Pancreas (tissue), 10 donors: ENCODE data around the gene APBA2. TPM values are rescaled to one million over a fixed set of nuclear protein-coding genes. Genes with fewer than 3 reads are reported as not detected.

Experiments used
- ATAC-seq, 4 donors: fragments of 200-7000 bp; cut with Tn5 transposase; one replicate each; pipeline versions ENCODE4 v1.8.0 to v1.9.1; 2020; ENCODE audit warnings: mild to moderate bottlenecking in 4 of 4, moderate library complexity in 4 of 4
- DNase-seq, 6 donors: peaks; one replicate each; pipeline ENCODE4 v3.0.0-alpha.2; 2020
- FAIRE-seq: peaks from 2 replicates; lab custom pipeline; 2012; peaks lifted over from hg19 to GRCh38; lab: Jason Lieb, UNC
- H3K27ac ChIP-seq, 4 donors: fragments of 200-600 bp; sonication (generic); 1 replicate in 3 of 4; 2 replicates in 1 of 4; pipeline versions ENCODE4 v1.5.0 to v1.8.0; 2020
- H3K27me3 ChIP-seq, 4 donors: fragments of 200-600 bp; one replicate each; pipeline ENCODE4 v1.8.0; 2021
- H3K36me3 ChIP-seq, 3 donors: fragments of 200-600 bp; sonication (generic) in 1 of 3; one replicate each; pipeline versions ENCODE4 v1.5.0 to v1.8.0; 2020 to 2021
- H3K4me1 ChIP-seq, 3 donors: fragments of 200-600 bp; one replicate each; pipeline ENCODE4 v1.8.0; 2021
- H3K4me3 ChIP-seq, 4 donors: fragments of 200-600 bp; sonication (generic) in 2 of 4; one replicate each; pipeline versions ENCODE4 v1.5.0 to v1.8.0; 2020 to 2021
- H3K9me3 ChIP-seq, 4 donors: fragments of 200-600 bp; one replicate each; pipeline ENCODE4 v1.8.0; 2021
- WGBS, 2 donors: extraction: QIAGEN DNeasy Blood & Tissue Kit; methylation state at CpG; one replicate each; pipeline ENCODE4 v1.1.7; 2013; 5-methylcytosine and 5-hydroxymethylcytosine counted together
- intact Hi-C, 3 donors: fragments of 100-400 bp; cut with DNase I; formaldehyde crosslinking; loops; one replicate each; pipeline versions ENCODE4 v1.11.1 to v1.14.2; 2022
- polyA plus RNA-seq, 2 donors: library from polyadenylated mRNA; stranded (reverse); fragments of 200-250 nt; gene quantifications; one replicate each; pipeline ENCODE4 v1.2.3, GENCODE V29; 2013
- total RNA-seq, 6 donors: library from RNA; stranded (reverse); fragmentation: NEBNext Ultra II Directional in 4 of 6; extraction: Animal tissue kit (Norgen Biotek cat#: 25700) in 4 of 6; gene quantifications; one replicate each; pipeline versions ENCODE4 v1.2.1 to v1.2.4, GENCODE V29; 2021 to 2023
- TF ChIP-seq, protein P1 (sequence below), 4 donors: fragments of 200-600 bp; sonication (generic) in 3 of 4; IDR thresholded peaks; one replicate each; pipeline versions ENCODE4 v1.5.0 to v1.8.0; 2021; ENCODE audit warnings: antibody characterized with exemption in 4 of 4
- donor health status: healthy with polysubstance abuse.
- donor health status: DM: no; HTN: no; CAD: no; lungs with moderate emphysema.
- donor health status: DM: no; HTN: no; CAD: no.
- donor health status: control.
- donor health status: control.
- donor health status: Bipolar disorder and iron deficiency.
- donor health status: DM: yes; HTN: yes; CAD: no.
- donor health status: DM: no; HTN: no; CAD: no.
- donor health status: DM: no; HTN: no; CAD: no.
- donor health status: DM: yes; HTN: yes; CAD: no.

Gene APBA2
- total and polyA plus RNA-seq, 8 donors: 3.9 to 10.3 (median 6.7) TPM

DNA sequence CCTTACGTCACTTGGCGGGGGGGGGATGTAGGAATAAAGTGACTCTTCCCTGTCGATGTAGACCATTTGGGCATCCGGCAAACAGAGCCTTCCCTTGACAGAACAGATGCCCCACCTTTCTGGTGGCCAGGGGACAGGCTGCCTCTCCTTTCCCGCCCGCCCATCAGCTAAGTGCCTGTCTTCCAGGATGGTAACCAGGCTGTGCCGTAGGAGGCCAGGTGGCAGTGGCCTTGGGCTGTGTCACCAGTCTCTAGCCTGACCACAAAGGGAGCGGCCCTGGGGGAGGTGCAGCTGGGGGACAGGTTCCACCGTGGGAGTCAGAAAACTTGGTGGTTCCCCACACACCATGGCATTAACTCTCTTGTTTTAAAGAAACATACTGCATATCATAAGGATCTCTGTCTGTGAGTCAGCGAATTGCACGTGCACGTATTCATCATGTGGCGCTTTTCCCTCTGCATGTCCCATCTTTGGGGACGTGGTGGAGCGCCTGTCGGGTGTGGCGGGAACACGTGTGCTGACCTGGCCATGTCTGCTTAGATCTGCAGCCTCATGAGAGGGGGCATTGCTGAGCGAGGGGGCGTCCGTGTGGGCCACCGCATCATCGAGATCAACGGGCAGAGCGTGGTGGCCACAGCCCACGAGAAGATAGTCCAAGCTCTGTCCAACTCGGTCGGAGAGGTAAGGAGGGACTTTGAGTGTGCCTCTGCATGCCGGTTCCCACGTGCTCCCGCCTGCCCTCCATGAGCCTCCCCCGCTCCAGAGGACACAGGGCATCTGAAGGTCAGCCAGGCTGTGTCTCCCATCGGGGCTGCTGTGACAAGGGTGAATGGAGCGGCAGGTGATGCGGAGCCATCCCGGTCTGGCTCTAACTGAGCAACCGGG, 227.8 kb downstream of the APBA2 start:
- no peak for FAIRE-seq
- Histone ChIP-seq H3K4me3 (no peak overlapping the region), H3K27ac (no peak overlapping the region), H3K36me3 (no peaks in the 10 kb centered on the region), H3K9me3 (no peaks in the 10 kb centered on the region), H3K27me3 (no peaks in the 10 kb centered on the region), H3K4me1 (no peaks in the 10 kb centered on the region)
- intact Hi-C loops: no loop called here
- TF ChIP-seq, protein P1, sequence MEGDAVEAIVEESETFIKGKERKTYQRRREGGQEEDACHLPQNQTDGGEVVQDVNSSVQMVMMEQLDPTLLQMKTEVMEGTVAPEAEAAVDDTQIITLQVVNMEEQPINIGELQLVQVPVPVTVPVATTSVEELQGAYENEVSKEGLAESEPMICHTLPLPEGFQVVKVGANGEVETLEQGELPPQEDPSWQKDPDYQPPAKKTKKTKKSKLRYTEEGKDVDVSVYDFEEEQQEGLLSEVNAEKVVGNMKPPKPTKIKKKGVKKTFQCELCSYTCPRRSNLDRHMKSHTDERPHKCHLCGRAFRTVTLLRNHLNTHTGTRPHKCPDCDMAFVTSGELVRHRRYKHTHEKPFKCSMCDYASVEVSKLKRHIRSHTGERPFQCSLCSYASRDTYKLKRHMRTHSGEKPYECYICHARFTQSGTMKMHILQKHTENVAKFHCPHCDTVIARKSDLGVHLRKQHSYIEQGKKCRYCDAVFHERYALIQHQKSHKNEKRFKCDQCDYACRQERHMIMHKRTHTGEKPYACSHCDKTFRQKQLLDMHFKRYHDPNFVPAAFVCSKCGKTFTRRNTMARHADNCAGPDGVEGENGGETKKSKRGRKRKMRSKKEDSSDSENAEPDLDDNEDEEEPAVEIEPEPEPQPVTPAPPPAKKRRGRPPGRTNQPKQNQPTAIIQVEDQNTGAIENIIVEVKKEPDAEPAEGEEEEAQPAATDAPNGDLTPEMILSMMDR (IDR thresholded peaks at IDR 0.05): no peak
- WGBS, 2 donors: 84 to 90% methylated on average over 37 of the region's 37 CpGs
- peak in 1 of 6 donors; percentile 52 for DNase-seq
- ATAC-seq: no peak

DNA sequence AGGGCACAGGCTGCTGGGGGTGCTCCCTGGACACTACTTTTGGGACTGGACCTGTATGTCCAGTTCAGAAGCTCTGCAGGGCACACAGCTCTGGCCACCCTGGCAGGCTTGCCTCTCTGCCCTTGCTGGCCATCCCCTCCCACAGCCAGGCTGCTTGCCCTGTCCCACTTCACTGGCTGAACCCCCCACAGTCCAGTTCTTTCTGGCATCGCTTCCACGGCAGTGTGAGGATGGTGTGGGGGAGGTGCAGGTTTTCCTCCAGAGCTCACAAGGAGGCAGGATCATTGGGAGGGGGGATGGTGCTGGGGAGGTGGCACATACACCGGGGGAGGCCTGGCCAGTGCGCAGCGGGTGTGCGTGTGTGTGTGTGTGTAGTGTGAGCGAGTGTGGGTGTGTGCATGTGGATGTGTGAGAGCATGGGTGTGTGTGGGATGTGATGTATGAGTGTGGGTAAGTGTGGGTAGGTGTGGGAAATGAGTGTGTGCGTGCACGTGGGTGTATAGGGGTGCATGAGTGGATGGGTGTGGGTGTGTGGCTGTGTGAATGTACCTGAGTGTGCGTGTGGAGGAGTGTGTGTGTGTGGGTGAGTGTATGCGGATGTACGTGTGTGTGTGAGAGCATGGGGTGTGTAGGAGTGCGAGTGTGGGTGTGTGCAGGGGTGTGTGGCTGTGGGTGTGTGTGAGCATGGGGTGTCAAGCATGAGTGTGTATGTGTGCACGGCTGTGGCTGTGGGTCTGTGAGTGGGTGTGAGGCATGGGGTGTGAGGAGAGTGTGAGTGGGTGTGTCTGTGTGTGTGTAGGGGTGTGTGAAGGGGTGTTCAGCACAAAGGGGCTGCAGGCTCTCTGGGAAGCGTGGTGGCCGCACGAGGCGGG, 228.7 kb downstream of the APBA2 start:
- TF ChIP-seq, protein P1 (IDR thresholded peaks at IDR 0.05): no peak
- Histone ChIP-seq H3K4me1 (no peaks in the 10 kb centered on the region), H3K27me3 (no peaks in the 10 kb centered on the region), H3K27ac (no peak overlapping the region), H3K4me3 (no peak overlapping the region), H3K36me3 (no peaks in the 10 kb centered on the region), H3K9me3 (no peaks in the 10 kb centered on the region)
- no peak for FAIRE-seq
- no peak for ATAC-seq
- 57 to 67% methylated on average over 18 of the region's 18 CpGs for WGBS, 2 donors
- intact Hi-C loops: no loop called here
- DNase-seq: peak in 1 of 6 donors; percentile 26

DNA sequence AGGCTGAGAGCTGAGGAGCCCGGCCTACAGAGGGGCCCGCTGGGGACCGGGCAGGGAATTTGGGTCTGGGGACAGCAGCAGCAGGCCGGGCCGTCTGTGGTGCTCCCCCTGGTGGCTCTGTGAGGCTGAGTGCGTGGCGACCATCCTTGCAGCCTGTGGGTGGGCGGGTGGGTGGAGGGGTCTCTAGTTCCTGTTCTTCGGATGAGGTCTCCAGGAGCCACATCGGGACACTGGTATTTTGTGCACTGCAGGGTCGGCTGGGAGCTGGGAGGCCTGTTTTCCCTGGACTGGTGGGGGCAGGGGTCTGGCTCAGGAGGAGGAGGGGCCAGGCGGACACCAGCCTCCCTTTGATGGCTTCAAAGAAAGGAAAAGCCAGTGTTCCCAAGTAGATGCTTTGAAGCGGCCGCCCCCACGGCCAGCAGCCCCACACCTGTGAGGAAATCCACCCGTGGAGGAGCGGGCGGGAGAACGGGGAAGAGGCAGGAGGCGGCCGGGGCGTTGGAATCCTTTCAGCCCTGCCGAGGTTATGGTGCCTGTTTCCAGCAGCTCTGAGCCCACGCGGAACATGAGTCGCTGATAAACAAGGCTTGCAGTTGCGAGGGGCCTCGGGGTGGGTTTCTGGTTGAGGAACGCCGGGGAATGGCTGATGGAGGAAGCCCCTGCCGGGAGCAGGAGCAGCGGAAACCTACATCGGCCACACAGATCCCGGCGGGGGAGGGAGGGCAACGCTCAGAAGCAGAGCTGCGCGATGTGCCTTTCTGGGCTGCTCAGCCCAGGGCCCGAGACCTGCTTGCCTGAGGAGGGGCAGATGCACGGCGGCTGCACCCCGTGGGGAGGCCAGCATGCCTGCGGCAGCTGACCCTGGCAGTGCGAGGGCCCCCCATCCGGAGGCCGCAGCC, 229.6 kb downstream of the APBA2 start:
- DNase-seq (peak in 1 of 6 donors; percentile 54), ATAC-seq (peak in 3 of 4 donors; percentile 43 to 52 (median 49)), FAIRE-seq (no peak)
- TF ChIP-seq, protein P1 (IDR thresholded peaks at IDR 0.05): peak in 1 of 4 donors; percentile 12
- no peak overlapping the region for H3K27ac ChIP-seq
- intact Hi-C loops: no loop called here
- H3K4me3 ChIP-seq: peak overlapping the region in 2 of 4 donors; percentile 4 to 22
- 35 to 37% methylated on average over 41 to 46 of the region's 46 CpGs for whole genome bisulfite sequencing, 2 donors
- no peaks in the 10 kb centered on the region for H3K36me3 ChIP-seq
- H3K27me3 ChIP-seq: no peaks in the 10 kb centered on the region
- no peaks in the 10 kb centered on the region for H3K9me3 ChIP-seq
- no peaks in the 10 kb centered on the region for H3K4me1 ChIP-seq

DNA sequence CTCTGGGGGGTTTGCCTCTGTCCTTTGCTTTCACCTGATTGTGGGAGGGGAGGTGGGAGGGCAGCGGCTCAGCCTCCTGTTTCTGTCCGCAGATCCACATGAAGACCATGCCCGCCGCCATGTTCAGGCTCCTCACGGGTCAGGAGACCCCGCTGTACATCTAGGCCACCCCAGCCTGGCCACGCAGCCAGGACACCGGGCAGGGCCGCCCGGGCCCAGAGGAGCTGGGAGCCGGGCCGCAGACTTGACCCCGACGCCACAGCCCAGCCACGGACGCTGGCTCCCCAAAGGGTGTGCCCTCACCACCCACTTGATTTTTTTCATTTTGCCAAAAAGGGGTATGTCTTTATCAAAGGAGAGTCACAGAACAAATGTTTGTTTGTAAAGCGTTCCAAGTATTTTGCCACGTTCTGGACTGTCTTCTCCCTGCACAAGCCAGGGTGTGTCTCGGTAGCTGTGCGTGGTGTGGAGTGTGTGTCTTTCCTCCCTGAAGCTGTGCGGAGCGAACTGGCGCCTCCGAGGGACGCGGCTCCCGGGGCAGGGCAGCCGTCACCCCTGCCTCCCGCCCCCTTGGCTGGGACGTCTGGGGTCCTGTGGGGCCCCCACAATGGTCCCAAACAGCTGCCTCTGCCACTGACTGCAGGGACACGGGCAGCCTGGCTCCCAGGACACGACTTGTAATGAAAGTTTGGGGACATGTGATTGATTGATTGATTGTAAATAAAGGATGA, 231.4 kb downstream of the APBA2 start:
- Histone ChIP-seq H3K27ac (no peak overlapping the region), H3K4me1 (no peaks in the 10 kb centered on the region), H3K27me3 (no peaks in the 10 kb centered on the region), H3K9me3 (no peaks in the 10 kb centered on the region), H3K4me3 (no peak overlapping the region), H3K36me3 (no peaks in the 10 kb centered on the region)
- DNase-seq (peak in 1 of 6 donors; percentile 53), ATAC-seq (no peak), FAIRE-seq (no peak)
- TF ChIP-seq, protein P1 (IDR thresholded peaks at IDR 0.05): no peak
- intact Hi-C loops: no loop called here
- WGBS, 2 donors: 89 to 90% methylated on average over 32 of the region's 32 CpGs
